ENCODE results near the gene APIP. TPM values are rescaled to one million over a fixed set of nuclear protein-coding genes. Genes with fewer than 3 reads are reported as not detected.

The APIP gene, protein sequence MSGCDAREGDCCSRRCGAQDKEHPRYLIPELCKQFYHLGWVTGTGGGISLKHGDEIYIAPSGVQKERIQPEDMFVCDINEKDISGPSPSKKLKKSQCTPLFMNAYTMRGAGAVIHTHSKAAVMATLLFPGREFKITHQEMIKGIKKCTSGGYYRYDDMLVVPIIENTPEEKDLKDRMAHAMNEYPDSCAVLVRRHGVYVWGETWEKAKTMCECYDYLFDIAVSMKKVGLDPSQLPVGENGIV
- 23.1 TPM for polyA plus RNA-seq (2013, experiment 1 of 2)
- polyA plus RNA-seq (2013, experiment 2 of 2) = 31.2 TPM

DNA sequence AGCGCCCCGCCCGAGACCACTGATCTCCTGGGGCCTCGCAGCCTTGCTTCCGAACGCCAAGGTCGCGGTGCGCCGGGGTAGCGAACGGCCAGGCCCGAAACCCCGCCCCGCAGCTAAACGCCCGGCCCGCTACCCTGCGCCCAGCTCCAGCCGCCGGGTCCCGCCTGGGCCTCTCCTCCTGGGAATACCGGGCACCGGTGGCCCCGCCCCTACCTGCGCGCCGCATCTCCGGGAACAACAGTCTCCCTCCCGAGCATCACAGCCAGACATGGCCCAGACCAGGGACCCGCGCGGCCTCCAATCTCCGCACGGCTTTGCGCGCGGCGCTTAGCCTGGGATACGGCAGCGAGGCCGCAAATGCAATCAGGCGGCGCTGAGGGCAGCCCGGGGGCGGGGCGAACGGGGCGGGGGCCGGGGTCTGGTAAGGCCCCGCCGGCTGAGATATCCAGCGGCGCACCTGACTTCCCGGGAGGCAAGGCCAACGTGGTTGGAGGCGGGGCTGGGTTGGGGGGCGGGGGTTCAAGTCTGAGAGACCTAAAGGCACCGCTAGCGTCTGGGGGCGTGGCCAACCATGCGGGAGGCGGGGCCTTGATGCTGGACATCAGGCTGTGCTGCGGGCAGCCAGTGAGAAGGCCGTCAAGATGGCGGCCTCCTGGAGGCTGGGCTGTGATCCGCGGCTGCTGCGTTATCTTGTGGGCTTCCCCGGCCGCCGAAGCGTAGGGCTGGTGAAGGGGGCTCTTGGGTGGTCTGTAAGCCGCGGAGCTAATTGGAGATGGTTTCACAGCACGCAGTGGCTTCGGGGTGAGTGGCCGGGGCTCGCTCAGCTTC lies at the start of gene APIP, which contains the start of gene PDHX:
Gene APIP (minus strand): TSS at position 365 of the 828 bp plus-strand sequence. CDS start 95 bp downstream, at position 270.
Gene PDHX (plus strand): TSS at position 604 of the 828 bp plus-strand sequence. CDS start 38 bp downstream, at position 642.
- H3K36me3 ChIP-seq (ENCODE audit: control insufficient read depth, insufficient read depth, low read length) = peaks cover 27% of the 10 kb centered on the region
- no peaks in the 10 kb centered on the region for H3K9me3 ChIP-seq (ENCODE audit: control insufficient read depth, low read length)
- H3K4me3 ChIP-seq (ENCODE audit: extremely low read depth, insufficient read depth, low read length, poor library complexity, severe bottlenecking) = peak within 1 kb of the TSS; percentile 92
- H3K27ac ChIP-seq (ENCODE audit: low read depth, low read length, severe bottlenecking) = peak within 1 kb of the TSS; percentile 95
- 0 to 1% methylated on average over 52 to 63 of the region's 79 CpGs for WGBS, 2 experiments (ENCODE audit: insufficient coverage in 2 of 2)
- peaks cover 6% of the 10 kb centered on the region for H3K4me1 ChIP-seq (ENCODE audit: control insufficient read depth, insufficient read depth, low read length, poor library complexity, severe bottlenecking)

DNA sequence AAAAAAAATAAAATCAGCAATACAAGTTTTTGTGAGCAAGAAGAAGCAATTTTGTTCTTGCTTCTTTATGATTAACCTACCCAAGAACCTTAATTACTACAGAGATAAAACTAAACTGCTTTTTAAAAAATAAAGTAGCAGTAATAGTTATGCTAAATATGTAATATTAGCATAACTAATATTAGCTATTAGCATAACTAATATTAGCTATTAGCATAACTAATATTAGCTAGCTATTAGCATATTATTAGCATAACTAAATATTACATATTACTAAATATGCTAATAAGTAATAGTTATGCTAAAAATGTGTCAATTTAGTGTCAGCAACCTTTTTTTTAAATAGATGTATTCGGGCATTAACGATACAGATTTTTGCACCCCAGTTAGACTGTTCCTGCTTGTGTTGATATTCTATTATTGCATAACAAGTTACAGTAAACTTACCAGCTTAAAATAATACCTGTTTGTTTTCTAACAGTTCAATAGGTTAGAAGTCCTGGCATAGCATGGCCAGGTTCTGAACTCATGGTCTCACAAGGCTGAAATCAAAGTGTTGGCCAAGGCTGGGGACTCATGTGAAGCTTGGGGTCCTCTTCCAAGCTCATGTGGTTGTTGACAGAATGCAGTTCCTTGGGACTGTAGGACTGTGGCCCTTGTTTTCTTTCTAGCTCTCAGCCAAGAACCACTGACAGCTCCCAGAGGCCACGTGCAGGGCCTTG lies 48.6 kb upstream of the APIP start:
- Histone ChIP-seq H3K4me1 (ENCODE audit: control insufficient read depth, insufficient read depth, low read length, poor library complexity, severe bottlenecking) (no peaks in the 10 kb centered on the region), H3K9me3 (ENCODE audit: control insufficient read depth, low read length) (no peaks in the 10 kb centered on the region), H3K36me3 (ENCODE audit: control insufficient read depth, insufficient read depth, low read length) (peaks cover 35% of the 10 kb centered on the region), H3K27ac (ENCODE audit: low read depth, low read length, severe bottlenecking) (no peak overlapping the region), H3K4me3 (ENCODE audit: extremely low read depth, insufficient read depth, low read length, poor library complexity, severe bottlenecking) (no peak overlapping the region)
- WGBS, 2 experiments (ENCODE audit: insufficient coverage in 2 of 2) = 100% methylated on average over 1 of the region's 3 CpGs

DNA sequence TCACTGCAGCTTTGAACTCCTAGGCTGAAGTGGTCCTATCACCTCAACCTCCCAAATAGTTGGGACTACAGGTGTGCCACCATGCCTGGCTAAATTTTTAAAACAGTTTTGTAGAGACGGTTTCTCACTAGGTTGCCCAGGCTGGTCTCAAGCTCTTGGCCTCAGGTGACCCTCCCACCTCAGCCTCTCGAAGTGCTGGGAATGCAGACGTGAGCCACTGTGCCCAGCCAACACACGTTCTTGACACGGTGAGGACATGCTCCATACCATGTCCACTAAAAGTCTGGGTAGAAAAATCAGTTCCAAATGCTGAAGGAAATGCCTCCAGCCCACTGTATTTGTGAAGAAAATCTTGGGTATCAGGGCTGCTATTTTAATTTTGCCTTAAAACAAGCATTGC lies 47.2 kb upstream of the APIP start:
- 95 to 100% methylated on average over 3 to 5 of the region's 5 CpGs for WGBS, 2 experiments (ENCODE audit: insufficient coverage in 2 of 2)
- H3K27ac ChIP-seq (ENCODE audit: low read depth, low read length, severe bottlenecking) = no peak overlapping the region
- H3K9me3 ChIP-seq (ENCODE audit: control insufficient read depth, low read length) = no peaks in the 10 kb centered on the region
- H3K36me3 ChIP-seq (ENCODE audit: control insufficient read depth, insufficient read depth, low read length) = peaks cover 33% of the 10 kb centered on the region
- no peak overlapping the region for H3K4me3 ChIP-seq (ENCODE audit: extremely low read depth, insufficient read depth, low read length, poor library complexity, severe bottlenecking)
- no peaks in the 10 kb centered on the region for H3K4me1 ChIP-seq (ENCODE audit: control insufficient read depth, insufficient read depth, low read length, poor library complexity, severe bottlenecking)

DNA sequence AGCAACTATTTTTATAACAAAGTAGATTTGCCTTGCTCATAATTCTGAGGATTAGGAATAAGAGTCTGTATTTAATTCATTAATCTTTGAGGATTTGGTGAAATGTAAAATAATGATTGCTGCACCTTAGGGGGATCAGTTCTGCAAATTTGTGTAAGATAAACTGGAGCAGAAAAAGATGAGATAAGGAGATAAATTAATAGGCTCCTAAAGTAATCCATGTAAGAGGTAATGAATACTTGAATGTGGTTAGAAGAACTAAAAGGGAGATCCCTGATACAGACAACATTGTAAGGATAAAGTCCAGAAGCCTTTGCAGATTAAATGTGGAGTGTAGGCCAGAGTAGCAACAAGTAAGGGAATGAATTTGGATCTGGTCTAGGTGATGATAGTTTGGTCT lies 45.9 kb upstream of the APIP start:
- Histone ChIP-seq H3K4me1 (ENCODE audit: control insufficient read depth, insufficient read depth, low read length, poor library complexity, severe bottlenecking) (no peaks in the 10 kb centered on the region), H3K9me3 (ENCODE audit: control insufficient read depth, low read length) (no peaks in the 10 kb centered on the region), H3K4me3 (ENCODE audit: extremely low read depth, insufficient read depth, low read length, poor library complexity, severe bottlenecking) (no peak overlapping the region), H3K36me3 (ENCODE audit: control insufficient read depth, insufficient read depth, low read length) (peaks cover 30% of the 10 kb centered on the region), H3K27ac (ENCODE audit: low read depth, low read length, severe bottlenecking) (no peak overlapping the region)

DNA sequence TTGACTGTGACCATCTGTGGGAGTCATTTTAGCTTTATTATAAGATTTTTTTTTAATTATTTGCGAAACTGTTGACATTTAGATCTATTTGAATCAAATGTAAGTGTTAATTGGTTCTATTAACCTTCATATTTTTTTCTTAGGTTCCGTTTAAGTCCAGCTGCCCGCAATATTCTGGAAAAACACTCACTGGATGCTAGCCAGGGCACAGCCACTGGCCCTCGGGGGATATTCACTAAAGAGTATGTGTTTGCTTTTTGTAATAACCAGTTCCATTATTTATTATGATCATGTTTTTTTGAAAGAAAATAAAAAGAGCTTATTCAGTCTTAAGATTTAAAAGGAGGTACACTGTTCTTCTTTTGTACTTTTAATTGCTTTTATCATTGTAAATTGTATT lies 44.1 kb upstream of the APIP start:
- no peaks in the 10 kb centered on the region for H3K9me3 ChIP-seq (ENCODE audit: control insufficient read depth, low read length)
- WGBS, 2 experiments (ENCODE audit: insufficient coverage in 2 of 2) = no CpG with 5 or more reads among the region's 4 CpGs
- no peaks in the 10 kb centered on the region for H3K4me1 ChIP-seq (ENCODE audit: control insufficient read depth, insufficient read depth, low read length, poor library complexity, severe bottlenecking)
- H3K36me3 ChIP-seq (ENCODE audit: control insufficient read depth, insufficient read depth, low read length) = peaks cover 23% of the 10 kb centered on the region
- H3K27ac ChIP-seq (ENCODE audit: low read depth, low read length, severe bottlenecking) = no peak overlapping the region
- H3K4me3 ChIP-seq (ENCODE audit: extremely low read depth, insufficient read depth, low read length, poor library complexity, severe bottlenecking) = no peak overlapping the region

DNA sequence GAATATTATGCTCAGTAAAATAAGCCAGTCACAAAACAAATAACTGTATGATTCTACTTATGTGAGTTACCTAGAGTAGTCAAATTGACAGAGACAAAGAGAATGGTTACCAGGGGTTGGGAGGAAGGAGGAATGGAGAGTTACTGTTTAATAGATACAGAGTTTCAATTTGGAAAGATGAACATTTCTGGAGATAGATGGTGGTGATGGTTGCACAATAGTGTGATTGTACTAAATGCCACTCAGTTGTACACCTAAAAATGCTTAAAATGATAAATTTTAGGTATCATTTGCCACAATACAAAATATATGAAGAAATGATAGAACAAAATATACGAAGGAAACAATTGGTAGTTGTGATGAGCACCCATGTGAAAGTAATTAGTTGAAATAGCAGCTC lies 43.6 kb upstream of the APIP start:
- Histone ChIP-seq H3K9me3 (ENCODE audit: control insufficient read depth, low read length) (no peaks in the 10 kb centered on the region), H3K4me1 (ENCODE audit: control insufficient read depth, insufficient read depth, low read length, poor library complexity, severe bottlenecking) (no peaks in the 10 kb centered on the region), H3K36me3 (ENCODE audit: control insufficient read depth, insufficient read depth, low read length) (peaks cover 20% of the 10 kb centered on the region), H3K27ac (ENCODE audit: low read depth, low read length, severe bottlenecking) (no peak overlapping the region), H3K4me3 (ENCODE audit: extremely low read depth, insufficient read depth, low read length, poor library complexity, severe bottlenecking) (no peak overlapping the region)
- WGBS, 2 experiments (ENCODE audit: insufficient coverage in 2 of 2) = no CpG with 5 or more reads among the region's 1 CpG

DNA sequence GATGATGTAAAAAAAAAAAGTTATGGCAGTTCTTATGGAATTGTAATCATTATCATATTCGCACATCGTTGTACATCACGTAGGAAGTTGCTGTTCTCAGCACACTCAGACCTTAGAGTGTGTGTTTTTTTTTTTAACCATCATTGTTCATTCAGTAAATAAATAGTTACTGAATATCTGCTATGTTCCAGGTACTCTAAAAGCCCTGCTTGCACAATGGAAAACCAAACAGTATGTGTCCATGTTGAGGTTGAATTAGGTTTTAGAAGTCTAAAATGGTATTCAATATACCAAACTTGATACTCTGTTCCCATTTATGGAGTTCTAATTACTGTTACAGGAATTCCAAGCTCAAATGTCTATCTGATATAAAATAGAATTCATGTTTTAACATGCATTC lies 41.4 kb upstream of the APIP start:
- Histone ChIP-seq H3K4me3 (ENCODE audit: extremely low read depth, insufficient read depth, low read length, poor library complexity, severe bottlenecking) (no peak overlapping the region), H3K9me3 (ENCODE audit: control insufficient read depth, low read length) (no peaks in the 10 kb centered on the region), H3K27ac (ENCODE audit: low read depth, low read length, severe bottlenecking) (no peak overlapping the region), H3K4me1 (ENCODE audit: control insufficient read depth, insufficient read depth, low read length, poor library complexity, severe bottlenecking) (no peaks in the 10 kb centered on the region), H3K36me3 (ENCODE audit: control insufficient read depth, insufficient read depth, low read length) (peaks cover 19% of the 10 kb centered on the region)
- WGBS, 2 experiments (ENCODE audit: insufficient coverage in 2 of 2) = no CpG with 5 or more reads among the region's 3 CpGs

DNA sequence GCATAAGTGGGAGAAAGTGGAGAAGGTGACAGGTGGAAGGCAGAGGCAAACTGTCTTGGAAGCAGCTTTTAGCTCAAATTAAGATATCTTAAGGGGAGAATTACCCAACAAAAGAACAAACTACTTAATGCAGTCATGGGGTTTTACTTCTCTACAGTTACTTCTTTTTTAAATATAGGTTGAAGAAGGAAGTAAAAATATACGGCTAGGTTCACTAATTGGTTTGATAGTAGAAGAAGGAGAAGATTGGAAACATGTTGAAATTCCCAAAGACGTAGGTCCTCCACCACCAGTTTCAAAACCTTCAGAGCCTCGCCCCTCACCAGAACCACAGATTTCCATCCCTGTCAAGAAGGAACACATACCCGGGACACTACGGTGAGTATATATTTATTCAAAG lies 41.0 kb upstream of the APIP start:
- H3K4me1 ChIP-seq (ENCODE audit: control insufficient read depth, insufficient read depth, low read length, poor library complexity, severe bottlenecking) = no peaks in the 10 kb centered on the region
- WGBS, 2 experiments (ENCODE audit: insufficient coverage in 2 of 2) = 100% methylated on average over 2 of the region's 5 CpGs; no CpG with 5 or more reads in 1 of the 2 experiments
- H3K36me3 ChIP-seq (ENCODE audit: control insufficient read depth, insufficient read depth, low read length) = peaks cover 19% of the 10 kb centered on the region
- no peaks in the 10 kb centered on the region for H3K9me3 ChIP-seq (ENCODE audit: control insufficient read depth, low read length)
- H3K4me3 ChIP-seq (ENCODE audit: extremely low read depth, insufficient read depth, low read length, poor library complexity, severe bottlenecking) = no peak overlapping the region
- H3K27ac ChIP-seq (ENCODE audit: low read depth, low read length, severe bottlenecking) = no peak overlapping the region

DNA sequence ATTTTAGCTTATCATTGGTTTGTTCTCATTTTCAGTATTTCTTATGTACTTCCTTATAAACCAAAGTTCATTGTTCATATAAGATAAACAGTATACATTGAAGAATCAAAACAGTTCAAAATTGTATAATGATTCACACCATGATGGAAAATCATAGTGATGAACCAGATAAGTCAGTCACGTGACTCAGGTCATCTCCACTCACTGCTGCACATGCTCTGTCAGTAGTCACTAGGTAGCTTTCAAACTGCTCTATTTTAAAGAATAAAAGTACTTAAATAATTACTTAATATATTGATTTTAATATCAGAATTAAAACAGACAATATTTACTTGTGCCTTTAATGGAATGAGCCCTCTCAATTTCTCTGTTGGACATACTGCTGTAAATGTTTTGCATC lies 37.8 kb upstream of the APIP start:
- no peaks in the 10 kb centered on the region for H3K4me1 ChIP-seq (ENCODE audit: control insufficient read depth, insufficient read depth, low read length, poor library complexity, severe bottlenecking)
- H3K4me3 ChIP-seq (ENCODE audit: extremely low read depth, insufficient read depth, low read length, poor library complexity, severe bottlenecking) = no peak overlapping the region
- no peaks in the 10 kb centered on the region for H3K9me3 ChIP-seq (ENCODE audit: control insufficient read depth, low read length)
- H3K36me3 ChIP-seq (ENCODE audit: control insufficient read depth, insufficient read depth, low read length) = peaks cover 18% of the 10 kb centered on the region
- no peak overlapping the region for H3K27ac ChIP-seq (ENCODE audit: low read depth, low read length, severe bottlenecking)
- WGBS, 2 experiments (ENCODE audit: insufficient coverage in 2 of 2) = 100% methylated on average over 1 of the region's 1 CpG; no CpG with 5 or more reads in 1 of the 2 experiments

DNA sequence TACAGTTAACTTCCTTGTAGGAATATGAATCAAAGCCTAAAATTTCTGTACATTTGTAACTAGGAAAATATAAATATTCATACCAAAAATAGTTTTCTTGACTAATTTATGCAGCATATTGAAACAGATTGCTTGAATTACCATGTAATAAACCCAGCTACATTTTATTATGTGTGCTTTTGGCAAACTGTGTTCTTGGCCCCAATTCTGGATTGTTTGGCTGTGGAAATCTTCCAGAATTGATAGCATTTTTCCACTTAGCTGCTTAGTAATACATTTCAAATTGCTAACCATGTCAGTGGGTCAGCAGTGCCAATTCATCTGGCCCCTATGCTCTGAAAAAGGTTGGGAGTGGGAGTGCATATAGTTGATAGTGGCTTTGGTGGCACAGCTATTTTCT lies 32.5 kb upstream of the APIP start:
- H3K4me1 ChIP-seq (ENCODE audit: control insufficient read depth, insufficient read depth, low read length, poor library complexity, severe bottlenecking) = no peaks in the 10 kb centered on the region
- H3K9me3 ChIP-seq (ENCODE audit: control insufficient read depth, low read length) = no peaks in the 10 kb centered on the region
- no peak overlapping the region for H3K4me3 ChIP-seq (ENCODE audit: extremely low read depth, insufficient read depth, low read length, poor library complexity, severe bottlenecking)
- H3K27ac ChIP-seq (ENCODE audit: low read depth, low read length, severe bottlenecking) = no peak overlapping the region
- H3K36me3 ChIP-seq (ENCODE audit: control insufficient read depth, insufficient read depth, low read length) = peaks cover 14% of the 10 kb centered on the region
